A549 (cell line): ENCODE data around the gene CELSR1.

Experiments used
- CEBPB ChIP-seq, 2 experiments: fragments of >200 bp in 1 of 2; sonication (Bioruptor Twin) in 1 of 2; formaldehyde crosslinking in 1 of 2; IDR thresholded peaks; 2 replicates each; pipeline ENCODE4 v1.6.1; 2012 to 2016
- CHD4 ChIP-seq: fragments of 200-600 bp; sonication (generic); IDR thresholded peaks from 2 replicates; pipeline ENCODE4 v1.6.1; 2016; ENCODE audit warnings: antibody characterized with exemption, mild to moderate bottlenecking, borderline replicate concordance
- ESRRA ChIP-seq: fragments of 150-350 bp; IDR thresholded peaks from 2 replicates; pipeline ENCODE4 v1.6.1; 2014; ENCODE audit warnings: mild to moderate bottlenecking, low read length, borderline replicate concordance
- FOSB ChIP-seq: fragments of 250-450 bp; sonication (Bioruptor Pico); IDR thresholded peaks from 2 replicates; pipeline ENCODE4 v1.5.0; 2020; ENCODE audit warnings: mild to moderate bottlenecking, moderate library complexity
- KDM5A ChIP-seq: fragments of 200-600 bp; sonication (generic); IDR thresholded peaks from 2 replicates; pipeline ENCODE4 v1.6.1; 2016; ENCODE audit warnings: antibody characterized with exemption, mild to moderate bottlenecking
- MYC ChIP-seq: IDR thresholded peaks from 2 replicates; pipeline ENCODE4 v1.6.1; 2012; ENCODE audit warnings: mild to moderate bottlenecking, inconsistent platforms, low read length, improper control_type of control experiment, borderline replicate concordance
- NR3C1 ChIP-seq: fragments of >200 bp; sonication (Bioruptor Twin); formaldehyde crosslinking; IDR thresholded peaks from 3 replicates; pipeline ENCODE4 v1.6.1; 2017
- POLR2A ChIP-seq: IDR thresholded peaks from 2 replicates; pipeline ENCODE4 v1.6.1; 2012; ENCODE audit warnings: mild to moderate bottlenecking, low read length
- RAD21 ChIP-seq, 2 experiments: fragments of >200 bp in 1 of 2; sonication (Bioruptor Twin) in 1 of 2; formaldehyde crosslinking in 1 of 2; IDR thresholded peaks in 1 of 2; conservative IDR thresholded peaks in 1 of 2; 2 replicates in 1 of 2; 3 replicates in 1 of 2; pipeline ENCODE4 v1.6.1; 2012 to 2018; ENCODE audit warnings: inconsistent platforms in 1 of 2
- TF ChIP-seq, protein P1 (sequence below): fragments of >200 bp; sonication (Bioruptor Twin); formaldehyde crosslinking; IDR thresholded peaks from 3 replicates; pipeline ENCODE4 v1.5.1; 2016
- TF ChIP-seq, protein P2 (sequence below): IDR thresholded peaks from 2 replicates; pipeline ENCODE4 v1.6.1; 2012
- TF ChIP-seq, protein P3 (sequence below): fragments of 200-600 bp; sonication (generic); IDR thresholded peaks from 2 replicates; pipeline ENCODE4 v1.6.1; 2016; ENCODE audit warnings: antibody characterized with exemption, mild to moderate bottlenecking, moderate library complexity
- TF ChIP-seq, protein P4 (sequence below): fragments of 150-350 bp; IDR thresholded peaks from 2 replicates; pipeline ENCODE4 v1.6.1; 2014; ENCODE audit warnings: low read depth, mild to moderate bottlenecking, low read length
- TF ChIP-seq, protein P5 (sequence below): IDR thresholded peaks from 2 replicates; pipeline ENCODE4 v1.6.1; 2012

DNA sequence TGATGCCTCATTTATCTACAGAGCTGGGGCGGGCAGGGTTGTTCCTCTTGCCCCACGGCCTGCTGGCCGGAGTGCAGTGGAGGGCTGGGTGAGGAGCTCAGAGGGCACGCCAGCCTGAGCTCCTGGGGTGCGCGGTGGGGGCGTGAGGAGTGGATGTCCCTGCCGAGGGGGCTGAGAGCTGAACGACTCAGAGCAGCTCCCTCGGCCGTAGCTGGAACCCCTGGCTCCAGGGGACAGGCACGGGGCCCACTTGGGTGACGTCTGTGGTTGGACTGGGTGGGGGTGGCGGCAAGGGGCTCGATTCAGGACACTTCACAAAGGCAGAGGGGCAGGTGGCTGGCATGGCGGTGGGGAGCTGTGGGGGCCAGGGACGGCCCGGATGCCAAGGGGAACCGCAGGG is 139.5 kb downstream of the CELSR1 start:
- TF ChIP-seq, protein P1, sequence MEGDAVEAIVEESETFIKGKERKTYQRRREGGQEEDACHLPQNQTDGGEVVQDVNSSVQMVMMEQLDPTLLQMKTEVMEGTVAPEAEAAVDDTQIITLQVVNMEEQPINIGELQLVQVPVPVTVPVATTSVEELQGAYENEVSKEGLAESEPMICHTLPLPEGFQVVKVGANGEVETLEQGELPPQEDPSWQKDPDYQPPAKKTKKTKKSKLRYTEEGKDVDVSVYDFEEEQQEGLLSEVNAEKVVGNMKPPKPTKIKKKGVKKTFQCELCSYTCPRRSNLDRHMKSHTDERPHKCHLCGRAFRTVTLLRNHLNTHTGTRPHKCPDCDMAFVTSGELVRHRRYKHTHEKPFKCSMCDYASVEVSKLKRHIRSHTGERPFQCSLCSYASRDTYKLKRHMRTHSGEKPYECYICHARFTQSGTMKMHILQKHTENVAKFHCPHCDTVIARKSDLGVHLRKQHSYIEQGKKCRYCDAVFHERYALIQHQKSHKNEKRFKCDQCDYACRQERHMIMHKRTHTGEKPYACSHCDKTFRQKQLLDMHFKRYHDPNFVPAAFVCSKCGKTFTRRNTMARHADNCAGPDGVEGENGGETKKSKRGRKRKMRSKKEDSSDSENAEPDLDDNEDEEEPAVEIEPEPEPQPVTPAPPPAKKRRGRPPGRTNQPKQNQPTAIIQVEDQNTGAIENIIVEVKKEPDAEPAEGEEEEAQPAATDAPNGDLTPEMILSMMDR: no peak
- TF ChIP-seq POLR2A (no peak), MYC (no peak), KDM5A (no peak), FOSB (no peak), CEBPB (IDR thresholded peaks at IDR 0.05) (no peak), CHD4 (no peak), NR3C1 (no peak), ESRRA (no peak), RAD21 (conservative IDR thresholded peaks at IDR 0.05 in 1 of 2, IDR thresholded peaks at IDR 0.05 in 1 of 2) (no peak)
- TF ChIP-seq, protein P2, sequence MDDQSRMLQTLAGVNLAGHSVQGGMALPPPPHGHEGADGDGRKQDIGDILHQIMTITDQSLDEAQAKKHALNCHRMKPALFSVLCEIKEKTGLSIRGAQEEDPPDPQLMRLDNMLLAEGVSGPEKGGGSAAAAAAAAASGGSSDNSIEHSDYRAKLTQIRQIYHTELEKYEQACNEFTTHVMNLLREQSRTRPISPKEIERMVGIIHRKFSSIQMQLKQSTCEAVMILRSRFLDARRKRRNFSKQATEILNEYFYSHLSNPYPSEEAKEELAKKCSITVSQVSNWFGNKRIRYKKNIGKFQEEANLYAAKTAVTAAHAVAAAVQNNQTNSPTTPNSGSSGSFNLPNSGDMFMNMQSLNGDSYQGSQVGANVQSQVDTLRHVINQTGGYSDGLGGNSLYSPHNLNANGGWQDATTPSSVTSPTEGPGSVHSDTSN: no peak
- TF ChIP-seq, protein P3, sequence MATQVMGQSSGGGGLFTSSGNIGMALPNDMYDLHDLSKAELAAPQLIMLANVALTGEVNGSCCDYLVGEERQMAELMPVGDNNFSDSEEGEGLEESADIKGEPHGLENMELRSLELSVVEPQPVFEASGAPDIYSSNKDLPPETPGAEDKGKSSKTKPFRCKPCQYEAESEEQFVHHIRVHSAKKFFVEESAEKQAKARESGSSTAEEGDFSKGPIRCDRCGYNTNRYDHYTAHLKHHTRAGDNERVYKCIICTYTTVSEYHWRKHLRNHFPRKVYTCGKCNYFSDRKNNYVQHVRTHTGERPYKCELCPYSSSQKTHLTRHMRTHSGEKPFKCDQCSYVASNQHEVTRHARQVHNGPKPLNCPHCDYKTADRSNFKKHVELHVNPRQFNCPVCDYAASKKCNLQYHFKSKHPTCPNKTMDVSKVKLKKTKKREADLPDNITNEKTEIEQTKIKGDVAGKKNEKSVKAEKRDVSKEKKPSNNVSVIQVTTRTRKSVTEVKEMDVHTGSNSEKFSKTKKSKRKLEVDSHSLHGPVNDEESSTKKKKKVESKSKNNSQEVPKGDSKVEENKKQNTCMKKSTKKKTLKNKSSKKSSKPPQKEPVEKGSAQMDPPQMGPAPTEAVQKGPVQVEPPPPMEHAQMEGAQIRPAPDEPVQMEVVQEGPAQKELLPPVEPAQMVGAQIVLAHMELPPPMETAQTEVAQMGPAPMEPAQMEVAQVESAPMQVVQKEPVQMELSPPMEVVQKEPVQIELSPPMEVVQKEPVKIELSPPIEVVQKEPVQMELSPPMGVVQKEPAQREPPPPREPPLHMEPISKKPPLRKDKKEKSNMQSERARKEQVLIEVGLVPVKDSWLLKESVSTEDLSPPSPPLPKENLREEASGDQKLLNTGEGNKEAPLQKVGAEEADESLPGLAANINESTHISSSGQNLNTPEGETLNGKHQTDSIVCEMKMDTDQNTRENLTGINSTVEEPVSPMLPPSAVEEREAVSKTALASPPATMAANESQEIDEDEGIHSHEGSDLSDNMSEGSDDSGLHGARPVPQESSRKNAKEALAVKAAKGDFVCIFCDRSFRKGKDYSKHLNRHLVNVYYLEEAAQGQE: no peak
- TF ChIP-seq, protein P4, sequence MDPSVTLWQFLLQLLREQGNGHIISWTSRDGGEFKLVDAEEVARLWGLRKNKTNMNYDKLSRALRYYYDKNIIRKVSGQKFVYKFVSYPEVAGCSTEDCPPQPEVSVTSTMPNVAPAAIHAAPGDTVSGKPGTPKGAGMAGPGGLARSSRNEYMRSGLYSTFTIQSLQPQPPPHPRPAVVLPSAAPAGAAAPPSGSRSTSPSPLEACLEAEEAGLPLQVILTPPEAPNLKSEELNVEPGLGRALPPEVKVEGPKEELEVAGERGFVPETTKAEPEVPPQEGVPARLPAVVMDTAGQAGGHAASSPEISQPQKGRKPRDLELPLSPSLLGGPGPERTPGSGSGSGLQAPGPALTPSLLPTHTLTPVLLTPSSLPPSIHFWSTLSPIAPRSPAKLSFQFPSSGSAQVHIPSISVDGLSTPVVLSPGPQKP: no peak
- TF ChIP-seq, protein P5, sequence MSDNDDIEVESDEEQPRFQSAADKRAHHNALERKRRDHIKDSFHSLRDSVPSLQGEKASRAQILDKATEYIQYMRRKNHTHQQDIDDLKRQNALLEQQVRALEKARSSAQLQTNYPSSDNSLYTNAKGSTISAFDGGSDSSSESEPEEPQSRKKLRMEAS: no peak
